AG10803 (cell line): Measurements from ENCODE around the gene GPR39.

Source experiments
- DNase-seq: peaks from one replicate; pipeline ENCODE4 v3.0.0; 2010; ENCODE audit warnings: low read depth
- H3K4me3 ChIP-seq: 2 replicates; pipeline ENCODE4 v1.5.1; 2011; ENCODE audit warnings: mild to moderate bottlenecking, low read length, control low read depth
- TF ChIP-seq, protein P1 (sequence below): conservative IDR thresholded peaks from 2 replicates; pipeline ENCODE4 v1.5.1; 2011; ENCODE audit warnings: mild to moderate bottlenecking, low read length, control low read depth, inconsistent platforms

Gene GPR39

DNA sequence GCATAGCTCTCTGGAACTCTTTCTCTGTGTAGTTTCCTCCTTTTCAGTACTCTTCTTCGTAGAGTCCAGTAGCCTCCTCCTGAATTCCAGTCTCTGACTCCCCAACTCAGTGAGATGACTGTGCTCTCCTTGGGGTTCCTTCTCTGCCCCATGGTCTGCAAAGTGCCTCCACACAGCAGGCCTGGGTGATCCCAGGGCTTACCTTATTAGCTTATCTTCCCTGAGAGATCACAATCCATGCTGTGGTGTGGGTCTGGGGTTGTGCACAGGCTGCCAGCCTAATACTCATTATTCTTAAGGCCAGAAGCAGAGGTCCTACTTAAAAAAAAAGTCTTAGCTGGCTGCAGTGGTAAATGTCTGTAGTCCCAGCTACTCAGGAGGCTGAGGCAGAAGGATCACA, 4.6 kb upstream of the GPR39 start:
- no peak for DNase-seq
- TF ChIP-seq, protein P1, sequence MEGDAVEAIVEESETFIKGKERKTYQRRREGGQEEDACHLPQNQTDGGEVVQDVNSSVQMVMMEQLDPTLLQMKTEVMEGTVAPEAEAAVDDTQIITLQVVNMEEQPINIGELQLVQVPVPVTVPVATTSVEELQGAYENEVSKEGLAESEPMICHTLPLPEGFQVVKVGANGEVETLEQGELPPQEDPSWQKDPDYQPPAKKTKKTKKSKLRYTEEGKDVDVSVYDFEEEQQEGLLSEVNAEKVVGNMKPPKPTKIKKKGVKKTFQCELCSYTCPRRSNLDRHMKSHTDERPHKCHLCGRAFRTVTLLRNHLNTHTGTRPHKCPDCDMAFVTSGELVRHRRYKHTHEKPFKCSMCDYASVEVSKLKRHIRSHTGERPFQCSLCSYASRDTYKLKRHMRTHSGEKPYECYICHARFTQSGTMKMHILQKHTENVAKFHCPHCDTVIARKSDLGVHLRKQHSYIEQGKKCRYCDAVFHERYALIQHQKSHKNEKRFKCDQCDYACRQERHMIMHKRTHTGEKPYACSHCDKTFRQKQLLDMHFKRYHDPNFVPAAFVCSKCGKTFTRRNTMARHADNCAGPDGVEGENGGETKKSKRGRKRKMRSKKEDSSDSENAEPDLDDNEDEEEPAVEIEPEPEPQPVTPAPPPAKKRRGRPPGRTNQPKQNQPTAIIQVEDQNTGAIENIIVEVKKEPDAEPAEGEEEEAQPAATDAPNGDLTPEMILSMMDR: no peak
- no peak overlapping the region for H3K4me3 ChIP-seq

DNA sequence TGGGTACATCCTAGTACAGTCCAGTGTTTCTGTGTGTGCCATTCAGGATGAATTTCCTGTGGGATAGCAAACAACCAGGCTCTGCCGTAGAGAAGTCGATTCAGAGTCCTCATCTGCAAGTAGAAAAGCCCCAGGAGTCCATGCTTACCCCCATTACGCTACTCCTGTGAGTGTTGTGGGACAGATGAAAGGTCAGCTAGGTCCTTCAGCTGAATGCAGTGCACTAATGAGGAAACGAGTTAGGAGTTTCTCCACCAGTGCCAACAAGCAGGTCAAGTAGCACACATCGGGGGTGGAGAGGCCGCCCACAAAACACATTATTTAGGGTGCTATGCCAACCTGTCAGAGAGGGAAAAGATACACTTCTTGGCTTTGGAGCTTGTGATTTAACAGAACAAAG, 2.5 kb upstream of the GPR39 start:
- TF ChIP-seq, protein P1: no peak
- no peak for DNase-seq
- H3K4me3 ChIP-seq: no peak overlapping the region

DNA sequence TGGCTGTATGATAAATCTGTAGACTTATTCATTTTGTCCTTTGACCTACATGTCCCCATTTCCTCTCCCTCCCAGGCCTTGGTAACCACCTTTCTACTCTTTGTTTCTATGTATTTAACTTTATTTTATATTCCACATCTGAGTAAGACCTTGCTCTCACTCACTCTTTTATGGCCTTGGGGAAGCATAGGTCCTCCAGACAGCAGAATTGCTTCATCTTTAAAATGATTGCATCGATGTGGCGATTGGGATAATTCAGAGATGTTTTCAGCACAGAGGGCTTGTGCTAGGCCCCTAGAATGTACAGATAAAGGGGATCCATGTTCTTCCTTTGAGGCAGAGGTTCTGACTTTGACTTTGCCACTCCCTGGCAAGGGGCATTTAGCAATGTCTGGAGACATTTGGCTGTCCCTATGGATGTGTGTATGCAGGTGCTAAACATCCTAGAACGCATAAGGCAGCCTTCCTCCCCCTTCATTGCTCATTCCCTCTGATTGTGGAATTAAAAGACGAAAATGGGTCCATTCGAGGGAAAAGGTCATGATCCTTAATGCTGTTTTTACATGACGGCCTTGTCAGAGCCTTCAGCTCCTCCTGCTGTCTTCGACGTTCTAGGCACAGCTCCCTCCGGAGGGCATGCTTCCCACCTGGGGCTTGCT, 1.2 kb upstream of the GPR39 start:
- DNase-seq: peak; percentile 27
- TF ChIP-seq, protein P1: no peak
- H3K4me3 ChIP-seq: peak overlapping the region; percentile 70

DNA sequence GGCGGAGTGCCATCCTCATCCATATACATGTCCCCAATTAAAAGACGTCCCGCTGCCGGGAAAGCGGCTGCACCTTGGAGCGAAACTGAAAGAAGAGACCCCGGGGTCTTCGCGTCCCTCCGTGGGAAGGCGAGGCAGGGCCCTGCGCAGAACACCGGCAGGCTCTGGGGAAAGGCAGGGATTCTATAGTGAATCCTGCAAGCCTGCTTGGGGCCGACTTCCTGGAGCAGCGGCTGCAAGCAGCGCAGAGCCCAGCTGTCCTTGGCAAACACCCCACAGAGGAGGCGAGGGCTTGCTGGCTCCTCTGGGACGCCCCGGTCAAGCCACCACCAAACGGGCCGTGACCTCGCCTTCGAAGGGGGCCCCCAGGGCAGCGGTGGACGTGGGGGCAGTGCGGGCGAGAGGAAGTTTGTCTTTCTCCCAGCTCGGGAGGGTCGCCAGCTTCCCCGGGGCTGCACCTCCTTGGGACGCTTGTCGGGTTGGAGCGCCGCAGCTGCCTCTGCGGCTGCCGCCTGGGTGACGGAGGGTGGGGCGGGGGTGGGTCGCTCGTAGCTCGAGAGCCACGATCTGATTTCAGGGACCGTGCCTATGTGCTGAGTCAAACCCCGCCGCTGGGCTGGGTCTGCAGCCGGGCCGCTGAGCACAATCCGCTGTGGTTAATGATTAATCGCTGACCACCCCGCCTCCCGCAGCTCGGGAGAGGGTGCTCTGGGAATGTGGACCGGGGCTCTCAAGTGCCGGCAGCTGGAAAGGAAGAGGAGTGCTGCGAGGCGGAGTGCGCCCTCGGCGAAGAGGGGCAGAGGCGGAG, 486 bp upstream of the GPR39 start:
- H3K4me3 ChIP-seq: peak overlapping the region; percentile 70
- TF ChIP-seq, protein P1: no peak
- DNase-seq: peak; percentile 97

DNA sequence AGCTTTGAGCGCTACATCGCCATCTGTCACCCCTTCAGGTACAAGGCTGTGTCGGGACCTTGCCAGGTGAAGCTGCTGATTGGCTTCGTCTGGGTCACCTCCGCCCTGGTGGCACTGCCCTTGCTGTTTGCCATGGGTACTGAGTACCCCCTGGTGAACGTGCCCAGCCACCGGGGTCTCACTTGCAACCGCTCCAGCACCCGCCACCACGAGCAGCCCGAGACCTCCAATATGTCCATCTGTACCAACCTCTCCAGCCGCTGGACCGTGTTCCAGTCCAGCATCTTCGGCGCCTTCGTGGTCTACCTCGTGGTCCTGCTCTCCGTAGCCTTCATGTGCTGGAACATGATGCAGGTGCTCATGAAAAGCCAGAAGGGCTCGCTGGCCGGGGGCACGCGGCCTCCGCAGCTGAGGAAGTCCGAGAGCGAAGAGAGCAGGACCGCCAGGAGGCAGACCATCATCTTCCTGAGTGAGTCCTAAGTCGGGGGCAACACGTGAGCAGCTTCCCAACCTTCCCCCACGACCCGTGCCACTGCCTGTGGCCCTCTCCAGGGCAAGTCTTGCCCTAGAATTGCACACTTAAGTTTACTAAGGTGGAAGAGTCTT, 928 bp downstream of the GPR39 start:
- H3K4me3 ChIP-seq: no peak overlapping the region
- no peak for DNase-seq
- TF ChIP-seq, protein P1: no peak

DNA sequence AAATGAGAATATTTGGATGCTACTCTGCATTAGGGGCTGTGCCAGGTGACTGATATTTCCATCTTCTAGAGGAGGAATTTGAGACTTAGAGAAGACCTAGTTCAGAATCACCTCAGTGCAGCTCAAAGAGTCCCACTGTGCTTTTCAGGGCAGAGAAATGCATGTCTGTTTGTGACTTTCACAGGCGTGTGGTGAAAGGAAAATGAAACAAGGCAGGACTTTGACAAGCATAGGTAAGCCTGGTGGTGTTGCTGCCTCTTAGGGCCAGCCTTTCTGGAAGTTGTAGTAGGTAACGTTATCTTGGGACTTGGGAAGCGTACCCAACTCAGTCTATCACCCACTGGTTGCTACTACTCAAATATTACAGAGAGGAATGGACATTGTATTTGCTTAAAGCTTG, 2.6 kb downstream of the GPR39 start:
- no peak overlapping the region for H3K4me3 ChIP-seq
- TF ChIP-seq, protein P1: no peak
- no peak for DNase-seq
